ENCODE results near the gene RIN3.

RIN3 gene

DNA sequence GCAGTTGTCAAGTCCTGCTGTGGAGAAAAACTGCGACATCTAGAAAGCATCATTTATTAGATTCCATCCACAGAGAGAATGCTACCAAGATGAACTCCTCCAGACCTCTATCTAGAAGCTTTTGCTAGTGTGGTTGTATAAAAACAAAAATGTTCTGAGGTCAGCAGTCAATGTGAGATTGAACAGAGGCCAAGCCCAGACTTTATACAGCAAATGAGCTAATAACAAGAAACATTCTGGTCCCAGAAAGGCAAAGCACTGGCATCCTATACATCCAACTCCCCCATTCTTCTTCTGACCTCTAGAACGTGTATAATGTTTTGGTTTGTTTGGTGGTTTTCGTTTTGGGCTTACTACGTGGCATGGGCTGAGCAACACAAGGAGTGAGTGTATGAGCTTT is 26.7 kb upstream of the RIN3 start:
- DNase-seq, result no peak

DNA sequence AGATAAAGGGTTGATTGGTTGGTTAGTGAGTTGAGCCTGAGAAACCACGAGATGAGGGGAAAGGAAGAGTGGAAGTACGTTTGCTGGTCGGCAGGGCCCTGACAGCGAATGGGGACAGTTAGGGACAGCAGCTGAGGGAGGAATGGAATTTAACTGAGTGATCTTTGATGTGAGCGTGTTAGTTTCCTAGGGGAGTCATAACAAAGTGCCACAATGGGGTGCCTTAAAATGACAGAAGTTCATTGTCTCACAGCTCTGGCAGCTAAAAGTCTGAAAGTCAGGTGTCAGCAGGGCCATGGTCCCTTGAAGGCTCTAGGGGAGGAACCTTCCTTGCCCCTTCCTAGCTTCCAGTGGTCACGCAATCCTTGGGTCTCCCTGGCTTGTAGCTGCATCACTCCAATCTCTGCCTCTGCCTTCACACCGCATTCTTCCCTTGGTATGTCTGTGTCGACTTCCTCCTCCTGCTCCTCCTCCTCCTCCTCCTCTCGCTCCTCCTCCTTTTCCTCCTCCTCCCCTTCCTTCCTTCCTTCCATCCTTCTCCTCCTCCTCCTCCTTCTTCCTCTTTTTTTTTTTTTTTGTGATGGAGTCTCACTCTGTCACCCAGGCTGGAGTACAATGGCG is 26.0 kb upstream of the RIN3 start:
- DNase-seq, result no peak

- no peak for DNase-seq
These were observed 24.0 kb upstream of the RIN3 start for GRCh38 chr14:92489394-92490238.

DNA sequence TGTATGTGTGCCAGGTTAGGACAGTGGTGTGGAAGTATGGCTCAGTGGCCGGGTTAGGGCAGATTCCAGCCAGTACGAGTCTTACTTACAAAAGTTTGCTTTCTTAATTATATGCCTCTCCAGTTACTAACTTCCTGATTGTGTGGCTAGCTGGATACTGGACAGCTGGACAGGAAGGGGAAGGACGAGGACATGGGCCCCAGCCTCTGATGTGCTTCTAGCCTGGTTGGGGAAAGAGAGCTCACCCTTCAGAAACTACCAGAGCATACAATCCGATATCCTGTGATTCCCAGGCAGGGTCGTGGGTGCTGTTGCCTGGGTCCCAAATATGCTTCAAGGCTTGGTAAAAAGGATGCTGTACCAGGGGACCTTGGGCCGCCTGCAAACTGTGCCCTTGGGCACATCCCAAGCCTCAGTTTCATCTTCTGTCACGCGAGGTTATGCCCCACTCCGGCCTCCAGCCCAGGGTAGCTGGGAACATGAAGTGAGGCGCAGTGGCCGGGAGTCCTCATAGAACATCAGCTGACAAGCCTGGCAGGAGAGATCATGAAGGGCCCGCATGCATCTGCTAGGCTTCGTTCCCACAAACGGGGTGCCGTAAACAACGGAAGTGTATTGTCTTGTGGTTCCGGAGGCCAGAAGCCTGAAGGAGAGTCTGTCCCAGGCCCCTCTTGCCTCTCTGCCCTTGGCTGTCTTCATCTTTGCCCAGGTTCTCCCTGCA is 23.2 kb upstream of the RIN3 start:
- DNase-seq, result no peak

DNA sequence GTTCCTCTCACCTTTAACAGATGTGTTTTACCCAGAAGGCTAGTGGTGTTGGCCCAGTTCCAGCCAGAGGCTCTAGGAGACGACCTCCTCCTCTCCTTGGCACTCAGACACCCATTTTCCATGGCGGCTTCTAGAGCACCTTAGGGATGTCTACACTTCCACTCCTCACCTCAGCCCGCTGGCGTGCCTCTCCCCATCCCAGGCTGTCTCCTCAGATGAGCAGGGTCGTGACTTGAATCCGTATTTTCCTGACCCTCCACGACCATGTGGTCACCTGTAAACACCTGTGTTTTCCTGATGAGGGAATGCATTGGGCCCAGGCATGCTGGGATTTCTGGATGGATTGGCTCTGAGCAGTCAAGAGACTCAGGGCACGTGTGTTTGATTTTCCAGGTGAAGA is 21.8 kb upstream of the RIN3 start:
- no peak for DNase-seq

- no peak for DNase-seq
These were observed 21.3 kb upstream of the RIN3 start for GRCh38 chr14:92492258-92492657.

GRCh38 chr14:92493024-92493423 is 20.6 kb upstream of the RIN3 start:
- no peak for DNase-seq

GRCh38 chr14:92493492-92493891 is 20.1 kb upstream of the RIN3 start:
- no peak for DNase-seq

DNA sequence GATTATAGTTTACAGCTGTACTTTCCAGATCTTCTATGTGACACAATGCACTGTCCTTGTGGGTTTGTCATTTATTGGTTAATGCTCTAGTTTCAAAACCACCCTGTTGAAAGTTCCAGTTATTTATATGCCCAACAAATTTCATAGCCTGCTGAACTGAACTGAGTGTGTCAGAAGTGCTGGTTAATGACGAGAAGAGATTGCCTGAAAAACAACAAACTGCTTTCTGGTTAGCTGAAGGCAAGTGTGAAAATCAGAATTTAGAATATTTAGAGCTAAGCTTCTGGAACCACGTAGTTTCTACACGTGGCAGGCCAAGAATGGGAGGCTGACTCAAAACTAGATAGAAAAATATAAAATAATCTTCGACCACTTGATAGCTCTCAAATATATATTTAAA is 19.1 kb upstream of the RIN3 start:
- DNase-seq, result no peak

GRCh38 chr14:92495027-92495426 is 18.6 kb upstream of the RIN3 start:
- no peak for DNase-seq

DNA sequence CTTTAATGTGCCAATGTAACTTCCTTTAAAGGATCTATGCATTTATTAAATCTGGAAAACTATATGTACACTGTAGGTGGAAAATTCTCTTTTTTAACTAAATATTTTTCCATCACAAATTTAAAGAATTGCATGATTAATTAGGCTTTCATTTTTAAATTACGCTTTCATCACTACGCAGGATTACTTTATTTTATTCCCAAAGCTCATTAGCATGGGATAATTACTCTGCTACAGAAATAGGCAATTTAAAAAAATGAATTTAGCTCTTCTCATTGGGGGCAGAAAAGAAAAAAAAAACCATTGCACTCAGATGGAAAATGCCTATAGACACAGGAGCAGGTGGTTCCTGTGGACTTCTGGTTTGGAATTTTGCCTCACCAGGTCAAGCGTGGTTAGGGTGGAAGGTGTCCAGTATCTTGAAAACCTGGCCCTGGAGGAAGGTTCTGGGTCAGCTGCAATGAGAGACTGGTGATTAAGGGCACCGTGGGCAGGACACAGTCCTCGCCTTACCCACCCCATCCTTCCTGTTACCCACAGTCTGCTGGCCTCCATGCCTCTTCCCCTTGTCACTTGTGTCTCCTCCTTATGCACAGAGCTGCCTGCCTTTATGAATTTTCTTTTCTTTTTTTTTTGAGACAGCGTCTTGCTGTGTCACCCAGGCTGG is 17.3 kb upstream of the RIN3 start:
- no peak for DNase-seq

DNA sequence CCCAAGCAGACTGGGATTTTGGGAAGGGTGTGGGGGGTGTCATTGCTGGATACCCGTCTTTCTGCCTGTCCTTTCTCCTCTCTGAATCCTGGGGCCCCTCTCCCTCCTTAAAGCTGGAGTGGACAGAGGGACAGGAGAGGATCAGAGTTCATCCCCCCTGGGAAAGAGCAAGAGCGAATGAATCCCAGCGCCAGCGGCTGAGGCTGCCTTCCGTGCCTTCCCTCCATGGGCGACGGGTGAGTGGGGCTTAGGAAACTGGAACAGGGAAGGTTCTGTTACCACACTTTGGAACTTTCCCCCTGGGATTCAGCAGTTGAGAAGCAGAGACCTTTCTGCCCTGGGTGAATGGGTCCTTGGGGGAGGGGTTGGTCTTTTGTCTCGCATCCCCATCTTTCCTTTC is 16.2 kb upstream of the RIN3 start:
- no peak for DNase-seq

DNA sequence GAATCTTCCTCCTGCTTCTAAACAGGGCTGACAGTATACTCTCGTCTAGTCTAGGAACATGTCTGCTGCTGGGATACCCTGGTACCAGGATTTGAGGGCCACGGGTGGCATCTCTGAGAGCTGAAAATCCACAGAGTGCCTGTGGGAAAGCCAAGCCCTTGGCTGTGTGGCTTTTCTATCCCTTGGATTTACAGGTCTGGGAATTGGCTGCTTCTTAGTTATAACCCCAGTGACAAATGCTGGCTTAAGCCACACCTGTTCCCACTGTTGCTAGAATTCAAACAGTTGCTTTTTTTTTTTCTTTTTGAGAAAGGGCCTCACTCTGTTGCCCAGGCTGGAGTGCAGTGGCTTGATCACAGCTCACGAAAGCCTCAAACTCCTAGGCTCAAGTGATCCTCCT is 14.3 kb upstream of the RIN3 start:
- no peak for DNase-seq

DNA sequence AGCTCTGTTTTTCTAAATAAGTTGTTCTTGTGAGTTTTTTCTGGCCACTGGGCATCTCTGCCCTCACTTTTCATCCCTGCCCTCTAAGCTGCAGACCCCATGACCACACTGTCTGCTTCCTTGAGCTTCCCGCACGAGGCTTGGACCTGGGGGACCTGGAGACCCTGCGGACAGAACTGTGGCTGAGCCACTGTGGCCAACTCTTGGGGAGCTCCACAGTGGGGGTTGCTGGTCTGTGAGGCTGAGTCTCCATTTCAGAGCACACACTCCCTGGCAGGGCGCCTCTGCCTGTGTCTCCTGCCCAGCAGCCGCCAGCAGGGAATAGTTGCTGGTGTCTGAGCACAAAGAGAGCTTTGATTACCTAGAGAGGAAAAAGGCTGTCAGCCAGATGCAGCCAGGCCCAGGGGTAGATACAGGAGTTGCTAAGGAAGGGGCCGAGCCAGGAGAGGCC is 13.1 kb upstream of the RIN3 start:
- DNase-seq, result no peak

- no peak for DNase-seq
These were observed 11.7 kb upstream of the RIN3 start for GRCh38 chr14:92501891-92502351.

DNA sequence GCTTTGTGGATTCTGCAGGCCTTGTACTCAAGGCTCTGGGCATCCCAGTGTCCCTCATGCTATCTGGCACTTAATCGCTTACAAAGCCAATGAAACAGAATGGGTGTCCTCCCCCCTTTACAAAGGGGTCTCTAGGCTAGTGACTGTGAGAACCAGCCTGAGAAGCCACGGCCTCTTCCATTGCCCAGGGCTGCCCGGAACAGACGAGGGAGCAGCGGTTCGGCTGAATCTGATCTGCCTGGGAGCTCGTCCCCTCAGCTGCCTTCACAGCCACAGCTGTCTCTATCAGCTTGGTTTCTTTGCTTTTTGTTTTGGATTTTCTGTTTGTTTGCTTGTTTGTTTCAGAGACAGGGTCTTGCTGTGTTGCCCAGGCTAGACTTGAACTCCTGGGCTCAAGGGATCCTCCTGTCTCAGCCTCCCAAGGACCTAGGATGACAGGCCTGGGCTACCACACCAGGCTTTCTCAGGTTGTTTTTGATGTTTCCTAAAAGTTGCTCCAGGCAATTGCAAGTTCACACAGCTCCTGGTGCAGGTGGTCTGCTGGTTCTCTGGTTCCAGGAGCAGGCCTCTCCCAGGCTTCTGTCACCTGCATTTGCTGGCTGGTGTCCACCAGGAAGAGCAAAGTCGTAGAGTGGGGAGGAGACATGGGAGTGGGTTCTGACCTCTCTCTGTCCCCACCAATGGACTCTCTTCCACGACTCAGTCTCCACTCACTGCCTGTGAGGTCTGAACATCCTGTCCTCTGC is 10.9 kb upstream of the RIN3 start:
- no peak for DNase-seq

- DNase-seq, result no peak
These were observed 9.7 kb upstream of the RIN3 start for GRCh38 chr14:92503756-92504491.

- DNase-seq, result no peak
These were observed 7.8 kb upstream of the RIN3 start for GRCh38 chr14:92505826-92506225.

GRCh38 chr14:92506231-92506630 is 7.3 kb upstream of the RIN3 start:
- no peak for DNase-seq

- no peak for DNase-seq
These were observed 6.3 kb upstream of the RIN3 start for GRCh38 chr14:92507174-92507768.

DNA sequence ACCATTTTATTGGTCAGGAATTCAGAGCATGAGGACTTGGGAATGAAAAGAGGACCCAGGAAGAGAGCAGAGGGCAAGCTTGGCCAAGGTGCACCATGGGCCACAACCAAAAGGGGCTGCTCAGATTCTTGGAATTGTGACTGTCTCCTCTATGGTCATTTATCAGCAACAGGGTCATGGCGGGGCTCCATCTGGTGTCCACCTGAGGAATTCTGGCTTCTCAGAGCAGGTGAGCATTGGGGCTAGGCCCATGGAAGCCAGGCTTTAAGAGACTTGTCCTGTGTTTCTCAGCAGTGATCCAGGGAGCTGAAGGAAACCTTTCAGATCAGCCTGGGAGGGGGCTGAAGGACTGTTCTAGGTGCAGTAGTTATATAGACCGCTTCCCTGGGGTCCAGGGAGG is 2.6 kb upstream of the RIN3 start:
- DNase-seq, result no peak

All from effector CD8-positive, alpha-beta T cell (primary cell).